ENCODE results near the gene HIVEP3.

HIVEP3 gene

DNA sequence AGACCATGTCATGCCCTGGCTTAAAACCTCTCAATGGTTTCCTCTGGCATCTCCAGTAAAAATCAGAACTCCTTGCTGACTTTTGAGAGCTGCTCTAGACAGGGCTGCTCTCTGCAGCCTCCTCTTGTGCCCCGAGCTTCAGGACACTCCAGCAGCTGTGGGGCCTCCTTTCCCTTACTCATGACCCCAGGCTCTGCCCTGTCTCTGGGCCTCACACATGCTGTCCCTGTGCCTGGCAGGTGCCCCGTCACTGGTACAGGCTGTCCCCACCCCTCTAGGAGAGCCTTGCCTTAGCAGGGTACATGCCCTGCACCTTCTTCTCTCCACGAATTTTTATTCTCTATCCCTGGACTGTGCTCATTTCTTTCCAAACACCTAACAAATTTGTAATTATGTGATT lies 43.2 kb downstream of the HIVEP3 start:
- in situ Hi-C loops (cut with MboI; ENCODE audit: low sequenced_read_pairs): no loop called here

DNA sequence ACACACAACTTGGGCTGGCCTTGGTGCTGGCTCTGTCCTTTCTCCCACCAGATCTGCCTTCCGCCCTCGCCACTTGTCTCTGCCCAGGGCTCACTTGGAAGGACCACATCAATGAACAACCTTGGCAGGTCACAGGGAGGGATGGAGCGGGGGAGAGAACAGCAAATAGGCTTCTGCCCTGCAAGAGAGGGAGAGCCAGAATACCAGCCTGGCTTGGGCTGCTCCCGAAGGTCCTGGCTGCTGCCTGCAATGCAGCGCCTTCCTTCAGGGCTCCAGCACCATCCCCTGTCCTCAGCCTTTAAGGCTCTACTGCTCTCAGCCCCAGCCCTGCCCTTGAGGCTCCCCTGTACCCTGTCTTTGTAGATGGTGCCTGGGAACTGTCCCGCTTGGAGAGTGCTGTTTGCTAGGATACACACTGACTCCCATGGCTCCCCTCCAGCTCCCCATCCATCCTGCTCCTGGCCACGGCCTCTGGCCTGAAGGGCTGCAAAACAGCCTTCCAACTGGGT lies 43.8 kb downstream of the HIVEP3 start:
- in situ Hi-C loops (cut with MboI; ENCODE audit: low sequenced_read_pairs): no loop called here

DNA sequence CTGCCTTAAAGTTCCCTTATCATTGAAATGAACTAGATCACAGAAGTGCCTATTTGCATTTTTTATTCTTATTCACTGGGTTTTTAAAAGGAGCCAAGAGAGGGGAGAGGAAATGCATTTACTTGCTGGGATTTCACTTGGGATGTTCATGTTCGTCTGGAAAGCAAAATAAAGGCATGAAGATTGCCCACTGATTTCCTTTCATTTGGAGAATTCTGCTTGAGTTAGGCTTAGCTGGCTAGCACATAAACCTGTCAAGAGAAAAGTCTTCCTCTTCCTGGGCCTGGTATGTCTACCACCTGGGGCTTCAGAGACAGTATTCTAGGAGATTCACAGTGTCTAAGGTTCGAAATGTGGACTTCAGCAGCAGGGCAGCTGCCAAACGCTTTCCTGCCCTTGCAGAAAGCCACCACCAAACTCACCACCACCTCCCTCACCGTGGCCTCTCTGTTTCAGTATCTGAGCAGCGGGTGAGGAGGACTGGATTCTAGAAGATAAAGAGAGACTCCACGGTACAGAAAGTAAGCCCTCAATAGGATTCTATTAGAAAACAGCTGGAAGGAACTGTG lies 44.5 kb downstream of the HIVEP3 start:
- in situ Hi-C loops (cut with MboI; ENCODE audit: low sequenced_read_pairs): no loop called here

DNA sequence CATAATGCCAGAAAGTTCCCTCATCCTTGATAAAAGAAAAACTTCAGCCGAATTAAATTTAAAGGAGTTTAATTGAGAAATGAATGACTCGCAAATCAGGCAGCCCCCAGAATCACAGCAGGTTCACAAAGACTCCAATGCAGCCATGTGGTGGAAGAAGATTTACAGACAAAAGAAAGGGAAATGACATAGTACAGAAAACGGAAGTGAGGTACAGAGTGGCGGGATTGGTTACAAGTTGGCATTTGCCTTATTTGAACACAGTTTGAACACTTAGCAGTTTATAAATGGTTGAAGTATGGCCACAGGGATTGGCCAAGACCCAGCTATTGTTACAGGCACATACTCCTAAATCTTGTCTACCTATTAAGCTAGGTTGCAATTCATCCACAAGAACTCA lies 46.6 kb downstream of the HIVEP3 start:
- in situ Hi-C loops (cut with MboI; ENCODE audit: low sequenced_read_pairs): no loop called here

DNA sequence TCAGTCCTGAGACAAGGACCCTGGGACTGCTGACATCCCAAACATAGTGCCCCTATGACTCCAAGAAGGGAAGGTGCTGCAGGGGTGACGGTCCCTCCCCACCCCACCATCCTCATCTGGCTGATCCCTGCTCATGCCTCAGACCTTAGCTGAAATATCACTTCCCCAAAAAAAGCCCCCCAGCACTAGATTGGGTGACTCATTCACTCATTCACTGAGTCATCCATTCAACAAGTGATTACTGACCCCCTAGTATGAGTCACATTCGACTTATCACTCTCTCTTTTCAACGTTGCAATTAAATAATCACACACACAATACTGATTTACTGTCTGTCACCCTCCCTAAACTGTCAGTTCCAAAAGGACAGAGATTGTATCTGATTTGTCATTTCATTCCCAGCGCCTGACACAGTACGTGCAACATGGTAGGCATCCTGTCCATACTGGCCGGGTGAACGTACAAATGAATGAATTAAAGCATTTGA lies 48.6 kb downstream of the HIVEP3 start:
- in situ Hi-C loops (cut with MboI; ENCODE audit: low sequenced_read_pairs): no loop called here

DNA sequence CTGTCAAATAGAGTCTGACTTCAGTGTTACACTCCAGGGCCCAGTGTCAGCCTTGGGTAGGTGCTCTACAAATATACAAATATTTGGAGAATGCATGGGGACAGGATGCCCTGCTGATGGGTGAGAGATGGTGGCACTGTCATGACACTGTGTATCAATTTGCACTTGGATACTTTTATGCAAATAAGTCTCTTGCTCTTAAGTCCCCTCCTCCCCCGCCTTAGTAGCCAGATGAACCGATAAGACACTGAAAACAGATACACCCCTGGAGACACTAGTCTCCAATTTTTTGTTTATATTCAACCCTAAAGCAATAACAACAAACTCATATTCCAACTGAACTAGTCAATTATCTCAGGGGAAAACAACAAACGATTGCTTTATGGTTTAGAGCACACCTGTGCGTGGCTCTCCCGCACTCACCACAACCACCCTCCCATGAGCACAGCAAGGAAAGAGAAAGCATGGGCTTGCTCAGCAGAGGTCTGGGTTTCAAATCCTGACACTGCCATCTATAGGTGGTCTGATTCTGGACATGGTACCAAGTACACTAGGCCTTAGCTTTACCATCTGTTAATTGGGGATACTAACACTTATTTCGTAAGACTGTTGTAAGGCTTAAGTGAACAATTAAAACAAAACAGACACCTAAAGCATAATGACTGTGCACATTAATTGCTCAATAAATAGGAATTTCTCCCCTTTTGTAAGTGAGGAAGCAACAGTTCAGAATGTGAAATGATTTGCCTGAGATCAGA lies 50.3 kb downstream of the HIVEP3 start:
- in situ Hi-C loops (cut with MboI; ENCODE audit: low sequenced_read_pairs): no loop called here

DNA sequence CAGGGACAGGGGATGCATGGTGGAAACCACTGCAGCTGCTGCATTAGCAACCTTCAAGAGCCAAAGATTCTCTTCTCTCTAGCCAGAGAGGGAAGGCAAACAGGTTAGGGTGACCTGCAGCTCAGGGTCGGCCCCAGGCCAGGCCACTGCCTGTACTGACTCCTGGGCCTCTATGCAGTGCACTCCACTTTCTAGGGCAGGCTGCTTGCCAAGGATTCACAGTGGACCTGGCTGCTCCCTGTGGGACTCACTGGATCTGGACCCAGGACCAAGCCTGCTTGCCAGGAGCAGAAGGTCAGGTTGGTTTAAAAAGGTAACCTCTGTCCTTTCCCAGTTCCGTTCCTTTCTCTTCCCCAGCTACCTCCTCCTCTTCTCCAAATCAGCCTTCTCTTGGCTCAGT lies 52.4 kb downstream of the HIVEP3 start:
- in situ Hi-C loops (cut with MboI; ENCODE audit: low sequenced_read_pairs): no loop called here

DNA sequence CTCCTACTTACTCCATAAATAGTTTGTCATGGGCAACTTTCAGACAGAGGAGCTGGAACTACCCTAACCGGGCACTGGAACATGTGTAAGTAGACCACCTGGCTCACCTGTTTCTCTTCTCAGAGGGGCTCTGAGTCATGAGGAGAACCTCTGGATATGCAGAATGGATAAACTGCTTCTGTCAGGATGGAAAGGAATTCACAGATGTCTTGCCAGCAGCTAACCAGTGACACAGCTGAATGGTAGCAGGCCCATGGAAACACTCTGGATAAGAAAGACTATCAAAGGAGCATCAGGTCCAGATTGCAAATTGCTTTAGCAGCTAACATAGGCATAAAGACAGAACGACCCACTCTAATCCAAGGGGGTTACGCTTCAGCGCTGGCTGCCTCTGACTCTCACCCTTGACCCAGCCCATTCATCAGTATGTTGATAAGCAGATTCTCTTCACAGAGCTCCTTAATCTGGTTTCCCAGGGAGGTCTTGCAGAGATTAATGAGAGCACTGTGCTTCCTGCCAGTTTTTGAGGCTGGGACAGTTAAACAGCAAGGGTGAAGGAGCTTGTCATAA lies 54.2 kb downstream of the HIVEP3 start:
- in situ Hi-C loops (cut with MboI; ENCODE audit: low sequenced_read_pairs): no loop called here

DNA sequence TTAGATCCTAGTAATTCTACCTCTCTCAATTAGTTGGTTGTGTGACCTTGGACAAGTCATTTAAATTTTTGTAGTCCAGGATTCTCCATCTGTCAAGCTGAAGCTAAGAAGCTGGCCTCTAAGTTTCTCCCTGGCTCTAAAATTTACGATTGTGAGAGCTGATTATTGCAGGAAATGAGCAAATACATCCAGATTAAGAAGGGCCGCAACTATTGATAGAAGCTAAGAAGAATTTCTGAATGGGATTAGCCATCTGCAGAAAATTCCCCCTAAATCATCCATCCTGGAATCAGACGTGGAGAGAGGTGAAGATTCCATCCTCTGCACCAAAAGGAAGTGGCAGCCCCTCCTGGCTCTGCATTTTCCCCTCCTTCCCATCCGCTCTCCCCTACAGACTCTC lies 55.0 kb downstream of the HIVEP3 start:
- in situ Hi-C loops (cut with MboI; ENCODE audit: low sequenced_read_pairs): no loop called here

DNA sequence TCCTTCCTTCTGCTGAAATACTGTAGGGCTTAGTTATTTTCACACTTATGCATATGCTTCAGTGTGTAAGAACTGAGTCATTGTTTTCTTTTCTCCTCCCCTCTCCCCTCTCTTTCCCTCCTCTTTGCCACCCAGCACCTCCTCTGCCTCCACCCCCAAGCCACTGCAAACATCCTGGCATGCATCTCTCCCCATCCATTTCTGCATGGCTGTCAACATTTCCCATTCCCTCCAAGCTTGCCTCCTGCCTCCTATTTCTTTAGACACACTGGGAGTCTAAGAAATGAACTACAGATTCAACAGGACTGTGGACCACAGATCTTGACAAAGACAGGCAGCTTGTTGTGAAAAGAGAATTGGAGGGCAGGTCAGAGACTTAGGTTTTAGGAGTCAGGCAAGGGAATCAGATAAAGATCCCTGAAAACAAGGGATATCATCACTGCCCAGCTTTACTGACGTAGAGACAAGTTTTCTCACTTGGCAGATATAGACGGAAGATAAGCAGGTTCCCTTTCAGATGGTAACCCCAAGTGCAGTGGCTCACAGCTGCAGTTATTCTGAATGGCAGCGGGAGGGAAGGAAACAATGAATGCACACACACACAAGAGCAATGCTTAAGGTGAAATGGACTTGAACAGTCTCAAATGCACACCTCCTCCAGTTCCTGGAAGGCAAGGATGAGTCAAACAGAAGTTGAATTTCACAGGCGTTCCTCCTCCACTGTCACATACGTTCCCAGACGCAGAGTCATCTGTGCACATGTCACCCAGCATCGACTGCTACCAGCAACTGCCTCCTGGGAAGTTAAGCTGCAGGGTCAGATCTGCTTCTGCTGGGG lies 56.1 kb downstream of the HIVEP3 start:
- in situ Hi-C loops (cut with MboI; ENCODE audit: low sequenced_read_pairs): no loop called here

DNA sequence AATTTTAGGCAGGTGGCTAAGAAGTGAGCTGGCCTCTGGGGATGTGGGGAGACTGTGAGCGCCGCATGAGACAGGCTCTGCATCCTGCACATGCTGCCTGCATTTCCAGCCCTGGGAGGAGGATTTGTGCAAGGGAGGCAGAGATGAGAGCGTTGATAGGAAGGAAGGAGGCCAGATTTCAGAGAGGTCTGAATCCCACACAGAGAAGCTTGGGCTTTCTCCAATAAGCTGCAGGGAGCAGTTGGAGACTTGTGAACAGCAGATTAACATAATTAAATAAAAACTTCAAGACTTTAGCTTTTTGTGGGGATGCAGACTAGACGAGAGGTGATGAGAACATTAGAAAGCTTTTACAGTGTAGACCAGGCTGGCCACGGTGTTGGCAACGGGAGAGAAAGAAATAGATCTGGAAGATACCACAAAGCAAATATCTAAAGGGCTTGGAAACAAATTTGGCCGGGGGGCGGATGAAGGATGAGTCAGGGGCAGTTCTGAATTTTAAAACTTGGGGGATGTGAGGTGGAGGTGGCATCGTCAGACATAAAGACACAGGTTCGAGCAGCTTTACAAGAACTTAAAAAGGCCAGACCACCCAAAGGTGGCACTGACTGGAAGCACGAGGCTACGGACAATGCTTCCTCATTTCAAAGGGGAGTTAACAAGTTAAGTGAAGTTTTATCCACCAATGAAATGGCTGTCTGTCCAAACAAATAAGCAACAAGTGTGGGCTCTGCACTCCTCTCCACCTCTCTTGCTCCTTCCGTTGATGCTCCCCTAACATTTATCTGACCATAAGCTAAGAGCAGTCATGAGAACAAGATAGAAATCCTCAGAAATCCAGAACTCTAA lies 57.0 kb downstream of the HIVEP3 start:
- in situ Hi-C loops (cut with MboI; ENCODE audit: low sequenced_read_pairs): no loop called here

DNA sequence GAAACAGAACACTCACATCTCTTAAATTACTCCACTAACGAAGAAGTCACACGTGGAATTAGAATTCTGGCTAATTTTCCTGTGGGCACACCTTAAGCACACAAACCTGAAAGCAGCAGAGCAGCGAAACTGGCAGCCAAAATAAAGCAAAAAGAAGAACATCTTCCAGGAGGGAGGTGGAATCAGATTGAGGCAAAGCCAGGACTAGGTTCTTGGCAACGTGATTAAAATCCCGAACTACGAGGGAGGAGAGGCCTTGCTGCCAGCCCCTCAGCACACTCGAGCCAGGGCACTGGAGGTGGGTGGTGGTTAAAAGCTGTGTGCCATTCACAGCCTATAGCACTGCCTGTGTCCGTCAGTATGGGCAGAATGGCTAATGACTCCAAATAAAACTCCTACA lies 58.0 kb downstream of the HIVEP3 start:
- in situ Hi-C loops (cut with MboI; ENCODE audit: low sequenced_read_pairs): no loop called here

DNA sequence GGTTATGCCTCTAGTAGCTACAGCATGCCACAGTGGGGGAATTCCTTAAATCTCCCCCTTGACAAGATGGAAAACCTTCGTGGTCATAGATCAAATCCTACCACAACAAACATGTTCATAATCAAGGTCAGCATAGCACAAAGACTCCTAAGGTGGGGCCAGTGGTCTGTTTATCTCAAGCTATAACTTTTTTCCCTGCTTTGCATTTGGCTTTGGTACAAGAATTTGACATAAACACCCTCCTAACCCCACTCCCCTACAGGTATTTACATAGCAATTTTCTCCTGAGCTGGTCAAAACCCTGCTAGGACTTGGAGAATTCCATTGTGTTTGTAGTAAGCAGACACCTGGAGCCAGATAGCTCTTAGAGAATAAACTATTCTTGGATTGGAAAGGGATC lies 58.5 kb downstream of the HIVEP3 start:
- in situ Hi-C loops (cut with MboI; ENCODE audit: low sequenced_read_pairs): no loop called here

DNA sequence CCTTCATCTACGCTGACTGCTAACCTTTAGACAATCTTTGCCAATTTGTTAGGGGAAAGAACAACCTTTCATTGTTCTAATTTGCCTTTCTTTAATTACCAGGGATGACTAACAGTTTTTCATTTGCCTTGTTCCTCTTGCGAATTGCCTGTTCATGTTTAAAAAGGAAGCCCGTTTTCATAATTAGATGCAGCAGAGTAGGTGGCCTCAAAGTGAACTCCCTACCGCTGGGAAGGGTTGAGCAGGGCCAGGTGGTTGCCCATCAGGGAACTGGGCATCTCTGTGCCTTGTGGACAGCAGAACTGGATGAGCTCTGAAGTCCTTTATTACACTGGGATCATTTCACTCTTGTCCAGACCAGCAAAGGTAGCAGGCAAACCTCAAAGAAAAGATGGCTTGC lies 59.0 kb downstream of the HIVEP3 start:
- in situ Hi-C loops (cut with MboI; ENCODE audit: low sequenced_read_pairs): no loop called here

DNA sequence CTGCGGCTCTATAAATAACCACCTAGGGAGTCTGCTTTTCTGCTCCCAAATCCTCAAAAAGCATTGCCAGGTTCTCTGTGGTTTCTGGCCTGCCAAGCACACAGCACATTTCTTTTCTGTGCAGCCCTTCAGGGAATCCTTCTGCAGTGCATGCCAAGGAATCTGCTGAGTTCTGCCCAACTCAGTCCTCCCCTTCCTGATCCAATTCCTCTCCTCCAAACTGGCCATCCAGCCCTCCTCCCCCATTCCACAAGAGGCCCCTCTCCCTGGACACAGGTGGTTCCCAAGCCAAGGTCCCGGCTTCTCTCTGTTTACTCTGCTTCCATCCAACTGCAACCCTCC lies 61.8 kb downstream of the HIVEP3 start:
- in situ Hi-C loops (cut with MboI; ENCODE audit: low sequenced_read_pairs): no loop called here

DNA sequence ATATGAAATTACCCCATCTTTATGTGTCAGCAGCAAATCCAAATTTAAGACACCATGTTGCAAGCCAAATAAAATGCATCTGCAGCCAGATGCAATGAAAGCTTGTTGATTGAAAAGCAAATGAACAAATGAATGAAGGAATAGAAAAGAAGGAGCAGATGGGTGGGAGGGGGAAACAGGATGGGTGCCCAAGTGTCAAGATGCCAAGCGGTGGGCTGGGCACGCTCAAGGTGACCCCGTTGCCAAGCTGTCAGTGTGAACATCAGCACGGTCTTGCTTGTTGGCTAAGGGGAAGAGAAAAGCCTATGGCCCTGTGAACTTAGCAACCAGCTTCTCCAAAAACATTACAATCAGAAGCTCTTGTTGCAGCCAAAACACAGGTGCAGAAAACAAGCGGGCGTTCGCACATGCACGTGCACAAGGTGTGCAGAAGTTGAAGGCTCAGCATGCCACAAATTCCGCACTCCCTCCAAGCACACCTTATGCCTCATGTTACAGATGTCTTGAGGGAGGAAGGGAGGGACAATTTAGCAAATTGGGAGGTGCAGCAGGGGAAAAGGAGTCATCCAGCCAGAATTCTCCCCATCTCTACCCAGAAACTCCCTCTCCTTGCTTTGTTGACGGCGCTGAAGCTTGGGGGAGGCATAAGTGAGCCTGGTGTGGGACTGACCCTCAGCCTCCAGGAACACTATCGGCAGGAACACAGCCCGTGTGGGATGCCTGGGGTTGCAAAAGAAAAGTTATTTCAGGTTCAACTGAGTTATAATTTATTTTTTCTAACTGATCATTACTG lies 62.4 kb downstream of the HIVEP3 start:
- in situ Hi-C loops (cut with MboI; ENCODE audit: low sequenced_read_pairs): no loop called here

DNA sequence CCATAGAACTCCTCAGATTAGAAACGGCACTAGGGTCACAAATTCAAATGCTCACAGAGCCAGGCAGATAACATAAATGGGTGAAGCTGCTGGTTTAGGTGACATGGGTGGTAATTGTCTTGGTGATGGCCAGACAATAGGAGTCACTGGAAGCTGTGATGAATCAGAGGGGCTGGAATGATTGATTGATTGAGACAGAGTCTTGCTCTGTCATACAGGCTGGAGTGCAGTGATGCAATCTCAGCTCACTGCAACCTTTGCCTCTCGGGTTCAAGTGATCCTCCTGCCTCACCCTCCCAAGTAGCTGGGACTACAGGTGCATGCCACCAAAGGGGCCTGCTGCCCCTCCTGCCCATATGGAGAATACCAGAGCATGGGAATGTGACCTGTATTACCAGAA lies 63.0 kb downstream of the HIVEP3 start:
- in situ Hi-C loops (cut with MboI; ENCODE audit: low sequenced_read_pairs): no loop called here

DNA sequence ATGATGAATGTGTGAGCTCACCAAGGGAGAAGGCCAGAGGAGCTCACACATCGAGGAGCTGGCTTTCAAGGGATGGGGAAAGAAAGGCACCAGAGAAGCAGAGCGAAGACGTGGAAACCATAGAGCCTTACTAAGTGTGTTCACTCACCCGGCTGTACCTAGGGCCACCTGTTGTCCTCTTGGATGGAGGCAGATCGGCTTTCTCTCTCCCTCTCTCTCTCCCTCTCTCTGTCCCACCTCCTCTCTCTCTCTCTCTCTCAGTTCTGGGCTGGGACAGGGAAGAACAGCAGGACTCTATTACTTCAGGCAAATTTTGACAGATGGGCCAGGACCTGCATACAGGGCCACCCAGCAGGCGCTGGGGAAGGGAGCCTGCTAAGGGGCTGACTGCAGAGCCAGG lies 64.8 kb downstream of the HIVEP3 start:
- in situ Hi-C loops (cut with MboI; ENCODE audit: low sequenced_read_pairs): no loop called here

DNA sequence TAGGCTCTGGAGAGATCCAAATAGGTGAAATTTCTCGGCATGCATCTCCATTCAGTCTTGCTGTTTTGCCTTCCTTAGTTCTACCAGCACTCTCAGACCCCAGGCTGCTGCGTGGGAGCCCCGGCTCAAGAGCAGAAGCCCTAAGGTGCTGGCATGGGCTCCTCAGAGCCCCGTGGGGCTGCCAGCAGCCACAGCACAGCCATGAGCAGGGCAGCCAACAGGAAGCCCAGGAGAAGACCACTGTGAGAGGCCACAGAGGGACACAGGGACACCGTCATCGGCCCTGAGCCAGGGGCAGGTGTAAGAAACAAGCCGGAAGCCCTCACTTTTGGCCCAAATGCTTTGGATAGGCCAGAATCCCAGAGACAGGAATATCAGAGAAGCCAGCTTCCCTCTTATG lies 66.6 kb downstream of the HIVEP3 start:
- in situ Hi-C loops (cut with MboI; ENCODE audit: low sequenced_read_pairs): no loop called here

DNA sequence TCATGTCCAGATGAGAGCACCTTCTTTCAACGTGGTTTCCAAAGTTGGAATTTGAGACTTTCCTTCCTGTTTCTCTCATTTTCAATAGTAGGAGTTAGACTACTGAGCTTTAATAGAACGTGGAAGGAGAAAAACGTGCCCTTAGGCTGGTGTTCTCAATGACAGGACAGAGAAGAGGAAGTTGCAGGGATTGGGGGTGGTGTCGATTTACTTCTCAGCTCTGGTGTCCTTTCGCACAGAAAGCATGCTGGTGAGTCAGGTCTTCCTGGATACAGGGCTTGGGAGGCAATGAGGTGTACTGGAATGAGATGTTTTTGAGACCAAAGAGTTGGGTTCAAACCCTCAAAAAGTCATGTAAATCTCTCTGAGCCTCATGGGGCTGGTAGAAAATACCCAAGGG lies 67.1 kb downstream of the HIVEP3 start:
- in situ Hi-C loops (cut with MboI; ENCODE audit: low sequenced_read_pairs): no loop called here

Data from HL-60/S4 (cell line).